Measurements from ENCODE around the gene RAB42.

Gene RAB42

GRCh38 chr1:28602536-28603439 lies 10.7 kb downstream of the RAB42 start:
- Histone ChIP-seq H3K79me2 (ENCODE audit: insufficient read depth, low read length) (no peaks in the 10 kb centered on the region), H2AFZ (ENCODE audit: low read length) (no peak overlapping the region), H3K4me3 (ENCODE audit: low read length, poor library complexity, severe bottlenecking) (no peak overlapping the region), H3K27me3 (ENCODE audit: insufficient read depth, low read length, poor library complexity, severe bottlenecking) (no peaks in the 10 kb centered on the region), H3K9me2 (replicated peaks; ENCODE audit: low read depth, low read length) (no peaks in the 10 kb centered on the region), H3K36me3 (ENCODE audit: insufficient read depth, low read length) (no peaks in the 10 kb centered on the region), H3K4me2 (ENCODE audit: low read depth, low read length, poor library complexity, severe bottlenecking) (no peak overlapping the region), H3F3A (ENCODE audit: low read depth) (no peaks in the 10 kb centered on the region), H3K9me3 (ENCODE audit: insufficient read depth, low read depth, low read length) (no peaks in the 10 kb centered on the region), H3K4me1 (ENCODE audit: insufficient read depth, low read length, poor library complexity, severe bottlenecking) (no peaks in the 10 kb centered on the region), H4K20me1 (ENCODE audit: insufficient read depth, low read length, poor library complexity, severe bottlenecking) (no peaks in the 10 kb centered on the region), H3K9ac (ENCODE audit: low read depth, low read length, poor library complexity, severe bottlenecking) (no peak overlapping the region)
- TF ChIP-seq EZH2phosphoT487 (IDR thresholded peaks at IDR 0.05; ENCODE audit: borderline replicate concordance) (no peak), CTCF (conservative IDR thresholded peaks at IDR 0.05; ENCODE audit: low read length) (peak; percentile 89)

GRCh38 chr1:28604411-28604810 lies 12.3 kb downstream of the RAB42 start:
- H3K9me2 ChIP-seq (replicated peaks; ENCODE audit: low read depth, low read length) = no peaks in the 10 kb centered on the region
- no peak overlapping the region for H3K4me3 ChIP-seq (ENCODE audit: low read length, poor library complexity, severe bottlenecking)
- H3K4me1 ChIP-seq (ENCODE audit: insufficient read depth, low read length, poor library complexity, severe bottlenecking) = no peaks in the 10 kb centered on the region
- H3K9ac ChIP-seq (ENCODE audit: low read depth, low read length, poor library complexity, severe bottlenecking) = no peak overlapping the region
- no peaks in the 10 kb centered on the region for H3K27me3 ChIP-seq (ENCODE audit: insufficient read depth, low read length, poor library complexity, severe bottlenecking)
- no peaks in the 10 kb centered on the region for H3K36me3 ChIP-seq (ENCODE audit: insufficient read depth, low read length)
- H3K9me3 ChIP-seq (ENCODE audit: insufficient read depth, low read depth, low read length) = no peaks in the 10 kb centered on the region
- H3K4me2 ChIP-seq (ENCODE audit: low read depth, low read length, poor library complexity, severe bottlenecking) = no peak overlapping the region
- H2AFZ ChIP-seq (ENCODE audit: low read length) = no peak overlapping the region
- TF ChIP-seq CTCF (conservative IDR thresholded peaks at IDR 0.05; ENCODE audit: low read length) (no peak), EZH2phosphoT487 (IDR thresholded peaks at IDR 0.05; ENCODE audit: borderline replicate concordance) (no peak)
- no peaks in the 10 kb centered on the region for H3K79me2 ChIP-seq (ENCODE audit: insufficient read depth, low read length)
- H3F3A ChIP-seq (ENCODE audit: low read depth) = no peaks in the 10 kb centered on the region
- no peaks in the 10 kb centered on the region for H4K20me1 ChIP-seq (ENCODE audit: insufficient read depth, low read length, poor library complexity, severe bottlenecking)

GRCh38 chr1:28604962-28605361 lies 12.9 kb downstream of the RAB42 start:
- no peak overlapping the region for H2AFZ ChIP-seq (ENCODE audit: low read length)
- no peaks in the 10 kb centered on the region for H3K36me3 ChIP-seq (ENCODE audit: insufficient read depth, low read length)
- H3K9ac ChIP-seq (ENCODE audit: low read depth, low read length, poor library complexity, severe bottlenecking) = no peak overlapping the region
- H4K20me1 ChIP-seq (ENCODE audit: insufficient read depth, low read length, poor library complexity, severe bottlenecking) = no peaks in the 10 kb centered on the region
- H3K4me1 ChIP-seq (ENCODE audit: insufficient read depth, low read length, poor library complexity, severe bottlenecking) = no peaks in the 10 kb centered on the region
- TF ChIP-seq EZH2phosphoT487 (IDR thresholded peaks at IDR 0.05; ENCODE audit: borderline replicate concordance) (no peak), CTCF (conservative IDR thresholded peaks at IDR 0.05; ENCODE audit: low read length) (no peak)
- no peaks in the 10 kb centered on the region for H3K79me2 ChIP-seq (ENCODE audit: insufficient read depth, low read length)
- no peaks in the 10 kb centered on the region for H3K27me3 ChIP-seq (ENCODE audit: insufficient read depth, low read length, poor library complexity, severe bottlenecking)
- no peaks in the 10 kb centered on the region for H3K9me3 ChIP-seq (ENCODE audit: insufficient read depth, low read depth, low read length)
- H3K9me2 ChIP-seq (replicated peaks; ENCODE audit: low read depth, low read length) = no peaks in the 10 kb centered on the region
- H3K4me3 ChIP-seq (ENCODE audit: low read length, poor library complexity, severe bottlenecking) = no peak overlapping the region
- H3K4me2 ChIP-seq (ENCODE audit: low read depth, low read length, poor library complexity, severe bottlenecking) = no peak overlapping the region
- H3F3A ChIP-seq (ENCODE audit: low read depth) = no peaks in the 10 kb centered on the region

All from Loucy (cell line).